ENCODE data around the gene PLK5.

- TF ChIP-seq, protein P1, sequence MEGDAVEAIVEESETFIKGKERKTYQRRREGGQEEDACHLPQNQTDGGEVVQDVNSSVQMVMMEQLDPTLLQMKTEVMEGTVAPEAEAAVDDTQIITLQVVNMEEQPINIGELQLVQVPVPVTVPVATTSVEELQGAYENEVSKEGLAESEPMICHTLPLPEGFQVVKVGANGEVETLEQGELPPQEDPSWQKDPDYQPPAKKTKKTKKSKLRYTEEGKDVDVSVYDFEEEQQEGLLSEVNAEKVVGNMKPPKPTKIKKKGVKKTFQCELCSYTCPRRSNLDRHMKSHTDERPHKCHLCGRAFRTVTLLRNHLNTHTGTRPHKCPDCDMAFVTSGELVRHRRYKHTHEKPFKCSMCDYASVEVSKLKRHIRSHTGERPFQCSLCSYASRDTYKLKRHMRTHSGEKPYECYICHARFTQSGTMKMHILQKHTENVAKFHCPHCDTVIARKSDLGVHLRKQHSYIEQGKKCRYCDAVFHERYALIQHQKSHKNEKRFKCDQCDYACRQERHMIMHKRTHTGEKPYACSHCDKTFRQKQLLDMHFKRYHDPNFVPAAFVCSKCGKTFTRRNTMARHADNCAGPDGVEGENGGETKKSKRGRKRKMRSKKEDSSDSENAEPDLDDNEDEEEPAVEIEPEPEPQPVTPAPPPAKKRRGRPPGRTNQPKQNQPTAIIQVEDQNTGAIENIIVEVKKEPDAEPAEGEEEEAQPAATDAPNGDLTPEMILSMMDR (IDR thresholded peaks at IDR 0.05): no peak
- no peak for TF ChIP-seq MLX (CRISPR knock-in tag; IDR thresholded peaks at IDR 0.05)
- no peak for TF ChIP-seq MAX (CRISPR knock-in tag; IDR thresholded peaks at IDR 0.05)
- no peak for TF ChIP-seq NFATC4 (CRISPR knock-in tag; IDR thresholded peaks at IDR 0.05)
- no peak for TF ChIP-seq MXD4 (CRISPR knock-in tag; IDR thresholded peaks at IDR 0.05; ENCODE audit: borderline replicate concordance)
- no peak for TF ChIP-seq ZBTB21 (CRISPR knock-in tag; IDR thresholded peaks at IDR 0.05; ENCODE audit: borderline replicate concordance)
- no peak for TF ChIP-seq USF2 (CRISPR knock-in tag; IDR thresholded peaks at IDR 0.05)
- no peak for TF ChIP-seq ZNF317 (CRISPR knock-in tag; IDR thresholded peaks at IDR 0.05; ENCODE audit: borderline replicate concordance, low read depth)
- TF ChIP-seq ZNF512 (CRISPR knock-in tag; IDR thresholded peaks at IDR 0.05; ENCODE audit: borderline replicate concordance): no peak
Observed at GRCh38 chr19:1474765-1475351, 49.0 kb upstream of the PLK5 start.
